GM12874 (cell line): Measurements from ENCODE around the gene ASCC3.

Source experiments
- TF ChIP-seq, protein P1 (sequence below): IDR thresholded peaks from 2 replicates; pipeline ENCODE4 v1.5.1; 2011; ENCODE audit warnings: low read depth, mild to moderate bottlenecking, control low read depth, low read length, moderate library complexity; ENCODE audit not compliant: insufficient read depth

The ASCC3 gene

DNA sequence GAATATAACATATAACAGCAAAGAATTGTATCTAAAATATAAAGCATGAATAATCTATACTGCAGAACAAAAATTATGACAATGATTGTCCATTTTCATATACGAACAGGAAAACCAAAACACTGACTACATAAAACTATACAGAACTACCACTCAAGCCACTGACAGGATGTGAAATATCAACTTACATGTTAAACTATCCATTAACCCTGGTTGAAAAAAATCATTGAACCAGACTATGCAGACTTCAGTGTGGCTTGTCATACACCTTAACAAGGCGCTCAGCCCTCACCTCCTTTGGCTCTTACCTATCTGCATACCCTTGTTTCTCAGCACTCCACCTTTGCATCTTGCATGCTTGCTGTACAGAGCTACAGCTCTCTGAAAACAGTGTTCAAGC is 34.9 kb downstream of the ASCC3 start:
- TF ChIP-seq, protein P1, sequence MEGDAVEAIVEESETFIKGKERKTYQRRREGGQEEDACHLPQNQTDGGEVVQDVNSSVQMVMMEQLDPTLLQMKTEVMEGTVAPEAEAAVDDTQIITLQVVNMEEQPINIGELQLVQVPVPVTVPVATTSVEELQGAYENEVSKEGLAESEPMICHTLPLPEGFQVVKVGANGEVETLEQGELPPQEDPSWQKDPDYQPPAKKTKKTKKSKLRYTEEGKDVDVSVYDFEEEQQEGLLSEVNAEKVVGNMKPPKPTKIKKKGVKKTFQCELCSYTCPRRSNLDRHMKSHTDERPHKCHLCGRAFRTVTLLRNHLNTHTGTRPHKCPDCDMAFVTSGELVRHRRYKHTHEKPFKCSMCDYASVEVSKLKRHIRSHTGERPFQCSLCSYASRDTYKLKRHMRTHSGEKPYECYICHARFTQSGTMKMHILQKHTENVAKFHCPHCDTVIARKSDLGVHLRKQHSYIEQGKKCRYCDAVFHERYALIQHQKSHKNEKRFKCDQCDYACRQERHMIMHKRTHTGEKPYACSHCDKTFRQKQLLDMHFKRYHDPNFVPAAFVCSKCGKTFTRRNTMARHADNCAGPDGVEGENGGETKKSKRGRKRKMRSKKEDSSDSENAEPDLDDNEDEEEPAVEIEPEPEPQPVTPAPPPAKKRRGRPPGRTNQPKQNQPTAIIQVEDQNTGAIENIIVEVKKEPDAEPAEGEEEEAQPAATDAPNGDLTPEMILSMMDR, result no peak

DNA sequence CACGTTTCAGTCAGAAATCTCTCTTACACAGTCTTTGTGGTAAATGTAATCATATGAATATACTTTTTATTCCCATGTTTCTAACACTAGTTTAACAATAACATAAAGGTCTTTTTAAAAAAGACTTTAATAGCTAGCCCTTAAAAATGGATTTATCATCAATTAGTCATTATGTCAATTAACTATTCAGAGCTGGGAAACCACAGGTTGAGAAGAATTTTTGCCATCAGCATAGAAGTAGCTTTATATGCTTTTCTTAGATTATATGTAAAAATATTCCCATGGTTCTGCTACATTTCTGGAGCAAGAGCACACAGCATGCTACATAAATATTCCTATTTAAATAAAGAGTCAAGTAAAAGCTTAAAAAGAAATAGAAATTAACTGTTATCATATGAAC is 35.5 kb downstream of the ASCC3 start:
- TF ChIP-seq, protein P1, result no peak

DNA sequence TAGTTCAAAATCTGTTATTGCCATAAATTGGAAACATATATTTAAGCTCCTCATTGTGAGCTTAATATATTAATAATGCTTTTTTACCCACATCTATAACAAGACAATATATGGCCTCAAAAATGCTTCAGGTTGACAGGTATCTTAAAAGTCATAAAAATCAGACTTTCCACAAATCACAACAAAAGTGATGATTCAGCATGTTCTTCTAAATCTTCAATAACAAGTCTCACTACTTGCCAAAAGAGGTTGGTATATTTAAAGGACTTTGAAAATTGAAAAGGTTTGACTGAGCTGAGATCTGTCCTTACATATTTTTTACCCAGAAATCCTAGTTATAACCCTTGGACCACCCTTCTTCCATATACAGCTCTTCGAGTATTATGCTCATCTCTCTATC is 41.7 kb downstream of the ASCC3 start:
- TF ChIP-seq, protein P1, result no peak

DNA sequence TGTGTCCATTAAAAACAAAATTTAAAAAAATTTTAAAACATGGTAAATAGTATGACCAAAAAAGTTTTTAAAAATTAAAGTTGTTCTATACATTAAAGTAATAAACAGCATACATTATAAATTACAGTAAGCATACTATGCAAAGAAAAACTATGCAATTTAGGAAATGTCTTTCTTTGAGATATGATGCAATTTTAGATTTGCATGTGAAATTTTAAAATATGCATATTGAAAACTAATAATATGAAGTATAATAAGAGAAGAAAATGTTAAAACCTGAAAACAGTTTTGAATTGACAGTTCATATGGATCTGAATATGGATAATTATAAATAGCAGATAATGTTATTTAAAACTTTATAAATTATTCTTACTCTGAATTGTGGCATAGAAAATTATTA is 43.1 kb downstream of the ASCC3 start:
- TF ChIP-seq, protein P1, result no peak

DNA sequence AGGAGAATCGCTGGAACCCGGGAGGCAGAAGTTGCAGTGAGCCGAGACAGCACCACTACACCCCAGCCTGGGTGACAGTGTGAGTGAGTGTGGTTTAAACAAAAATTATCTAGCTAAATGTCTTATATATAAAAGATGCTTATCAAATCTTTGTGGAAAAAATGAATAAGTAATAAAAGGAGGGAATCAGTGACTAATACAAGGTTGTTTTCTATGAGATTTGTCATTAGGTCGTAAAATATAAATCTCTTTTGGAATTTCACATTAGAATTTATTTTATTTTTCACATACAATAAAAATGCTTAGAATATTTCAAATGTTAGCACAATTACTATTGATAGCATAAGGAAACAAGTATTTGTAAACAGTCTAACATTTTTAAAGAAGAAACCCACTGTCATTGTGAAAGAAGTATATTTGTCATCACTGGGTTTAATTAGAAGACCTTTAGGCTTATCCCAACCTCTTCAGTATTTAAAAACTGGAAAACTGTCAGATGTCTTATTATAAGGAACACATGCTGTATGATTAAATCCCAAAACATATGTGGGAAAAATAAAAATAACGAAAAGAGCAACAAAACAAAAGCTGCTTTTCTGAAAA is 47.1 kb downstream of the ASCC3 start:
- TF ChIP-seq, protein P1, result no peak

DNA sequence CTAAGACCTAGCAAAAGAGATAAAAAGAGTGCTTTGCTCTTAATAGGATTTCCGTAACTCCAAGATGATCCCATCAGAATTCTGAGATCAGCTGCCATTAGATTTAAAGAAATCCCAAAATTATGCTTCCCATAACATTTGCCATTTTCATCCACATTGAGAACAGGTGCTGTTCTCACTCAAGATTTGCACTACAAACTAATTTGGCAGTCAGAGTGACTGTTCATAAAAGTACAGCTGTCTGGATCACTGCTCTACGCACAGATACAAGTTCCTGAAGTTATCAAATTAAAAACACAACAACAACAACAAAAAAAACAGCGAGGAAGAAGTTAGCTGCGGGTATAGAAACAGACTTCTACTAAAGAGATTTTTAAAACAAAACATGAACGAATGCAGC is 58.1 kb downstream of the ASCC3 start:
- TF ChIP-seq, protein P1, result no peak

DNA sequence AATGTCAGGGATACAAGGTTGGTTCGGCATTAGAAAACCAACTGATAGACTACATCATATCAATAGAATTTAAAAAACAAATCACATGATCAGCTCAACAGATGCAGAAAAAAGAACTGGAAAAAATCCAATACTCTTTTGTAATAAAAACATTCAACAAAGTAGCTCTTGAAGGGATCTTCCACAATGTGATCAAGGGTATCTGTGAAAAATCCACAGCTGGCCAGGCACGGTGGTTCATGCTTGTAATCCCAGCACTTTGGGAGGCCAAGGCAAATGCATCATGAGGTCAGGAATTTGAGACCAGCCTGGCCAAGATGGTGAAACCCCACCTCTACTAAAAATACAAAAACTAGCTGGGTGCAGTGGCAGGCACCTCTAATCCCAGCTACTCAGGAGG is 63.1 kb downstream of the ASCC3 start:
- TF ChIP-seq, protein P1, result no peak
